Spinal cord (tissue), 10 donors: ENCODE measurements around the gene VPS35L. TPM values are rescaled to one million over a fixed set of nuclear protein-coding genes. Genes with fewer than 3 reads are reported as not detected.
"Not testable (repeated sequence)": the region's sequence is repeated elsewhere in the genome, so short reads cannot be mapped to it uniquely, and the experiment has no call there.

Source experiments
- DNase-seq, 6 donors: peaks; one replicate each; pipeline versions ENCODE4 v3.0.0 to v3.0.0-alpha.2; 2013 to 2015; ENCODE audit warnings: low spot score in 6 of 6, low read depth in 4 of 6
- H3K27ac ChIP-seq: one replicate; pipeline ENCODE4 v1.5.1; 2013; ENCODE audit warnings: low read depth, low read length, control low read depth
- H3K27me3 ChIP-seq: one replicate; pipeline ENCODE4 v1.6.1; 2013; ENCODE audit warnings: low read length; ENCODE audit not compliant: control insufficient read depth, insufficient read depth
- H3K36me3 ChIP-seq: one replicate; pipeline ENCODE4 v1.6.1; 2013; ENCODE audit warnings: low read length; ENCODE audit not compliant: control insufficient read depth, insufficient read depth
- H3K4me1 ChIP-seq: one replicate; pipeline ENCODE4 v1.6.1; 2013; ENCODE audit warnings: low read length; ENCODE audit not compliant: control insufficient read depth, insufficient read depth
- H3K4me3 ChIP-seq: one replicate; pipeline ENCODE4 v1.5.1; 2013; ENCODE audit warnings: low read depth, low read length, control low read depth
- H3K9me3 ChIP-seq: one replicate; pipeline ENCODE4 v1.6.1; 2013; ENCODE audit warnings: low read length; ENCODE audit not compliant: control insufficient read depth, insufficient read depth
- WGBS: methylation state at CpG from one replicate; pipeline ENCODE4 v1.1.5; 2013; ENCODE audit warnings: missing lambda C conversion rate; ENCODE audit not compliant: insufficient coverage; 5-methylcytosine and 5-hydroxymethylcytosine counted together
- polyA plus RNA-seq, 2 donors: library from polyadenylated mRNA; unstranded; fragments of 120-200 nt; gene quantifications; one replicate each; pipeline ENCODE4 v1.2.1, GENCODE V29; 2013; ENCODE audit not compliant: insufficient read length in 2 of 2
- total RNA-seq, 2 donors: library from RNA; depleted of rRNA in 1 of 2; stranded (reverse); fragments of 120-200 nt in 1 of 2; fragments of >200 nt in 1 of 2; gene quantifications; one replicate each; pipeline versions ENCODE4 v1.2.3 to v1.2.4, GENCODE V29; 2013 to 2014
- donor health status: healthy.

The VPS35L gene
- total and polyA plus RNA-seq, 4 donors, result 58.1 to 67.3 (median 63.8) TPM

GRCh38 chr16:19662351-19662750, 106.8 kb downstream of the VPS35L start:
- Histone ChIP-seq H3K36me3 (peaks cover 18% of the 10 kb centered on the region), H3K27ac (no peak overlapping the region), H3K27me3 (no peaks in the 10 kb centered on the region), H3K4me3 (no peak overlapping the region), H3K4me1 (peaks cover 7% of the 10 kb centered on the region), H3K9me3 (no peaks in the 10 kb centered on the region)
- DNase-seq, result no peak
- 93% methylated on average over 7 of the region's 7 CpGs for WGBS

GRCh38 chr16:19664166-19664565, 108.7 kb downstream of the VPS35L start:
- Histone ChIP-seq H3K4me3 (no peak overlapping the region), H3K4me1 (peaks cover 10% of the 10 kb centered on the region), H3K36me3 (peaks cover 13% of the 10 kb centered on the region), H3K27me3 (no peaks in the 10 kb centered on the region), H3K9me3 (no peaks in the 10 kb centered on the region), H3K27ac (no peak overlapping the region)
- 93% methylated on average over 6 of the region's 6 CpGs for WGBS
- no peak for DNase-seq

GRCh38 chr16:19665313-19665712, 109.8 kb downstream of the VPS35L start:
- H3K4me1 ChIP-seq, H3K4me3 ChIP-seq, H3K9me3 ChIP-seq, H3K27me3 ChIP-seq, DNase-seq, H3K27ac ChIP-seq: not testable (repeated sequence)
- no CpG with 5 or more reads among the region's 3 CpGs for WGBS
- peaks cover 21% of the 10 kb centered on the region for H3K36me3 ChIP-seq

- Histone ChIP-seq H3K27me3 (no peaks in the 10 kb centered on the region), H3K27ac (peak overlapping the region; percentile 33), H3K4me3 (no peak overlapping the region), H3K4me1 (peaks cover 10% of the 10 kb centered on the region), H3K9me3 (no peaks in the 10 kb centered on the region), H3K36me3 (peaks cover 26% of the 10 kb centered on the region)
- no CpG with 5 or more reads among the region's 3 CpGs for WGBS
- DNase-seq, result peak in 4 of 6 donors; percentile 12 to 69 (median 34)
Measured at GRCh38 chr16:19666477-19666876, 111.0 kb downstream of the VPS35L start.

- Histone ChIP-seq H3K36me3 (peaks cover 31% of the 10 kb centered on the region), H3K4me1 (peaks cover 2% of the 10 kb centered on the region), H3K27me3 (no peaks in the 10 kb centered on the region), H3K27ac (no peak overlapping the region), H3K9me3 (no peaks in the 10 kb centered on the region), H3K4me3 (no peak overlapping the region)
- no peak for DNase-seq
- 76% methylated on average over 2 of the region's 4 CpGs for WGBS
Measured at GRCh38 chr16:19672378-19672777, 116.9 kb downstream of the VPS35L start.

GRCh38 chr16:19674485-19674884, 119.0 kb downstream of the VPS35L start:
- no CpG with 5 or more reads among the region's 5 CpGs for WGBS
- H3K27ac ChIP-seq, result no peak overlapping the region

GRCh38 chr16:19677402-19677801, 121.9 kb downstream of the VPS35L start:
- no peak overlapping the region for H3K4me3 ChIP-seq
- no peak for DNase-seq
- no peaks in the 10 kb centered on the region for H3K27me3 ChIP-seq
- no peak overlapping the region for H3K27ac ChIP-seq
- WGBS, result 81% methylated on average over 7 of the region's 7 CpGs
- peaks cover 4% of the 10 kb centered on the region for H3K4me1 ChIP-seq
- peaks cover 29% of the 10 kb centered on the region for H3K36me3 ChIP-seq
- H3K9me3 ChIP-seq, result no peaks in the 10 kb centered on the region

More at GRCh38 chr16:19674485-19674884, 119.0 kb downstream of the VPS35L start:
- Histone ChIP-seq H3K9me3 (no peaks in the 10 kb centered on the region), H3K4me1 (no peaks in the 10 kb centered on the region), H3K27me3 (no peaks in the 10 kb centered on the region), H3K36me3 (peaks cover 30% of the 10 kb centered on the region), H3K4me3 (no peak overlapping the region)
- DNase-seq, result no peak

GRCh38 chr16:19678804-19679203, 123.3 kb downstream of the VPS35L start:
- DNase-seq, result no peak
- WGBS, result 96% methylated on average over 3 of the region's 7 CpGs
- Histone ChIP-seq H3K4me3 (no peak overlapping the region), H3K9me3 (no peaks in the 10 kb centered on the region), H3K4me1 (peaks cover 4% of the 10 kb centered on the region), H3K27ac (no peak overlapping the region), H3K27me3 (no peaks in the 10 kb centered on the region), H3K36me3 (peaks cover 42% of the 10 kb centered on the region)

- not testable (repeated sequence) for H3K4me1 ChIP-seq, H3K4me3 ChIP-seq, H3K27ac ChIP-seq, H3K27me3 ChIP-seq, DNase-seq, H3K9me3 ChIP-seq
- peaks cover 47% of the 10 kb centered on the region for H3K36me3 ChIP-seq
- WGBS, result 98% methylated on average over 5 of the region's 6 CpGs
Measured at GRCh38 chr16:19679281-19679680, 123.8 kb downstream of the VPS35L start.

- Histone ChIP-seq H3K27me3 (no peaks in the 10 kb centered on the region), H3K36me3 (peaks cover 46% of the 10 kb centered on the region), H3K4me1 (peaks cover 4% of the 10 kb centered on the region), H3K27ac (no peak overlapping the region), H3K4me3 (no peak overlapping the region), H3K9me3 (no peaks in the 10 kb centered on the region)
- WGBS, result 35% methylated on average over 4 of the region's 6 CpGs
- DNase-seq, result peak in 1 of 6 donors; percentile 36
Measured at GRCh38 chr16:19680881-19681340, 125.4 kb downstream of the VPS35L start.
